Hepatocyte (in vitro differentiated cells): Measurements from ENCODE around the gene COA8. TPM values are rescaled to one million over a fixed set of nuclear protein-coding genes. Genes with fewer than 3 reads are reported as not detected.

Experiments
- DNase-seq: peaks from one replicate; pipeline ENCODE4 v3.0.0-alpha.2; 2016; ENCODE audit warnings: low spot score
- H2AFZ ChIP-seq: fragments of 200-600 bp; sonication (generic); 2 replicates; pipeline ENCODE4 v1.6.0; 2016; ENCODE audit warnings: antibody characterized with exemption, mild to moderate bottlenecking
- H3K27ac ChIP-seq: fragments of 200-600 bp; sonication (generic); 2 replicates; pipeline ENCODE4 v1.5.1; 2016; ENCODE audit warnings: mild to moderate bottlenecking
- H3K27me3 ChIP-seq: fragments of 200-600 bp; sonication (generic); 2 replicates; pipeline ENCODE4 v1.6.1; 2016
- H3K36me3 ChIP-seq: fragments of 200-600 bp; sonication (generic); replicated peaks from 2 replicates; pipeline ENCODE4 v1.5.1; 2016; ENCODE audit warnings: low read depth; ENCODE audit not compliant: insufficient read depth
- H3K4me1 ChIP-seq: fragments of 200-600 bp; sonication (generic); 2 replicates; pipeline ENCODE4 v1.5.1; 2016; ENCODE audit warnings: mild to moderate bottlenecking, moderate library complexity; ENCODE audit not compliant: insufficient read depth
- H3K4me2 ChIP-seq: fragments of 200-600 bp; sonication (generic); 2 replicates; pipeline ENCODE4 v1.6.0; 2016
- H3K4me3 ChIP-seq: fragments of 200-600 bp; sonication (generic); 2 replicates; pipeline ENCODE4 v1.5.1; 2016; ENCODE audit warnings: mild to moderate bottlenecking
- H3K79me2 ChIP-seq: fragments of 200-600 bp; sonication (generic); 2 replicates; pipeline ENCODE4 v1.6.0; 2017; ENCODE audit warnings: mild to moderate bottlenecking
- H3K9me2 ChIP-seq: fragments of 200-600 bp; sonication (generic); replicated peaks from 2 replicates; pipeline ENCODE4 v1.6.0; 2017; ENCODE audit warnings: mild to moderate bottlenecking; ENCODE audit not compliant: insufficient read depth
- H3K9me3 ChIP-seq: fragments of 200-600 bp; sonication (generic); 2 replicates; pipeline ENCODE4 v1.5.1; 2016; ENCODE audit warnings: low read depth, mild to moderate bottlenecking
- H4K20me1 ChIP-seq: fragments of 200-600 bp; sonication (generic); 2 replicates; pipeline ENCODE4 v1.6.0; 2016; ENCODE audit warnings: mild to moderate bottlenecking; ENCODE audit not compliant: insufficient read depth, poor library complexity, severe bottlenecking
- CTCF ChIP-seq: fragments of 200-600 bp; sonication (generic); IDR thresholded peaks from 2 replicates; pipeline ENCODE4 v1.5.1; 2016; ENCODE audit warnings: antibody characterized with exemption, mild to moderate bottlenecking; ENCODE audit not compliant: poor library complexity
- EZH2 ChIP-seq: fragments of 200-600 bp; sonication (generic); IDR thresholded peaks from 2 replicates; pipeline ENCODE4 v1.6.1; 2016; ENCODE audit warnings: antibody characterized with exemption, mild to moderate bottlenecking, borderline replicate concordance
- EZH2phosphoT487 ChIP-seq: fragments of 200-600 bp; sonication (generic); IDR thresholded peaks from one replicate; pipeline ENCODE4 v1.6.1; 2018; ENCODE audit warnings: antibody characterized with exemption, mild to moderate bottlenecking, low read depth, moderate library complexity; ENCODE audit not compliant: unreplicated experiment, severe bottlenecking
- WGBS: methylation state at CpG from one replicate; pipeline ENCODE4 v1.1.6; 2016; ENCODE audit warnings: low lambda C conversion rate; ENCODE audit errors: missing lambda C conversion rate; 5-methylcytosine and 5-hydroxymethylcytosine counted together
- polyA plus RNA-seq: library from polyadenylated mRNA; unstranded; fragments of >200 nt; fragmentation: Nextera tagmentation; extraction: Ambion mirVana; gene quantifications from 2 replicates; pipeline ENCODE4 v1.2.1, GENCODE V29; 2016
- total RNA-seq: library from RNA; depleted of rRNA; stranded (reverse); fragments of >200 nt; gene quantifications from 2 replicates; pipeline ENCODE4 v1.2.3, GENCODE V29; 2014

COA8 gene
- total and polyA plus RNA-seq, 2 experiments from 2014 or later: 58.7 to 68.2 TPM

GRCh38 chr14:103532216-103533136 is 30.3 kb upstream of the COA8 start:
- H3K27me3 ChIP-seq: no peaks in the 10 kb centered on the region
- 96% methylated on average over 31 of the region's 32 CpGs for WGBS
- peaks cover 17% of the 10 kb centered on the region for H3K4me1 ChIP-seq
- no peak overlapping the region for H3K27ac ChIP-seq
- DNase-seq: no peak
- H3K79me2 ChIP-seq: peaks cover 35% of the 10 kb centered on the region
- no peak overlapping the region for H3K4me3 ChIP-seq
- no peaks in the 10 kb centered on the region for H3K36me3 ChIP-seq
- no peak for TF ChIP-seq EZH2
- TF ChIP-seq CTCF: no peak
- TF ChIP-seq EZH2phosphoT487: no peak
- no peaks in the 10 kb centered on the region for H3K9me2 ChIP-seq
- no peak overlapping the region for H3K4me2 ChIP-seq
- H2AFZ ChIP-seq: no peak overlapping the region
- no peaks in the 10 kb centered on the region for H3K9me3 ChIP-seq
- H4K20me1 ChIP-seq: no peaks in the 10 kb centered on the region

GRCh38 chr14:103533137-103533998 is 29.4 kb upstream of the COA8 start:
- Histone ChIP-seq H3K9me2 (no peaks in the 10 kb centered on the region), H3K79me2 (peaks cover 27% of the 10 kb centered on the region), H2AFZ (no peak overlapping the region), H3K9me3 (no peaks in the 10 kb centered on the region), H3K27me3 (no peaks in the 10 kb centered on the region), H3K27ac (no peak overlapping the region), H3K36me3 (no peaks in the 10 kb centered on the region), H4K20me1 (no peaks in the 10 kb centered on the region), H3K4me1 (peaks cover 9% of the 10 kb centered on the region), H3K4me3 (no peak overlapping the region), H3K4me2 (no peak overlapping the region)
- DNase-seq: no peak
- TF ChIP-seq EZH2phosphoT487 (no peak), EZH2 (no peak), CTCF (no peak)
- 91% methylated on average over 22 of the region's 23 CpGs for WGBS

GRCh38 chr14:103533999-103534575 is 28.7 kb upstream of the COA8 start:
- H3K4me3 ChIP-seq: no peak overlapping the region
- TF ChIP-seq EZH2 (no peak), CTCF (no peak), EZH2phosphoT487 (no peak)
- no peak overlapping the region for H3K27ac ChIP-seq
- DNase-seq: no peak
- no peaks in the 10 kb centered on the region for H3K9me2 ChIP-seq
- H3K27me3 ChIP-seq: no peaks in the 10 kb centered on the region
- no peak overlapping the region for H3K4me2 ChIP-seq
- H2AFZ ChIP-seq: no peak overlapping the region
- no peaks in the 10 kb centered on the region for H3K36me3 ChIP-seq
- H3K79me2 ChIP-seq: peaks cover 23% of the 10 kb centered on the region
- H3K9me3 ChIP-seq: no peaks in the 10 kb centered on the region
- H4K20me1 ChIP-seq: no peaks in the 10 kb centered on the region
- H3K4me1 ChIP-seq: peaks cover 5% of the 10 kb centered on the region
- WGBS: 97% methylated on average over 25 of the region's 25 CpGs
